Activated CD8-positive, alpha-beta T cell treated with anti-CD3 and anti-CD28 coated beads for 36 hours (primary cell): ENCODE measurements around the gene IP6K1. TPM values are rescaled to one million over a fixed set of nuclear protein-coding genes. Genes with fewer than 3 reads are reported as not detected.
"Not testable (repeated sequence)": the region's sequence is repeated elsewhere in the genome, so short reads cannot be mapped to it uniquely, and the experiment has no call there.

Source experiments
- ATAC-seq: fragments of 200-7000 bp; cut with Tn5 transposase; one replicate; pipeline ENCODE4 v1.10.0; 2021; ENCODE audit warnings: mild to moderate bottlenecking, moderate library complexity
- CTCF ChIA-PET: fragments of 350-600 bp; sonication (Branson Sonifier 250); formaldehyde crosslinking; loops from one replicate; lab custom pipeline; 2021; ENCODE audit warnings: antibody characterized with exemption; lab: Charles Lee
- POLR2A ChIA-PET: fragments of 350-600 bp; sonication (Branson Sonifier 250); formaldehyde crosslinking; loops from one replicate; lab custom pipeline; 2021; ENCODE audit warnings: antibody characterized with exemption; lab: Charles Lee
- DNase-seq: peaks from one replicate; pipeline ENCODE4 v3.0.0-alpha.2; 2020
- H3K27ac Mint-ChIP-seq: one replicate; pipeline ENCODE4 v1.8.0; 2021; ENCODE audit warnings: mild to moderate bottlenecking, mixed read lengths
- H3K27me3 Mint-ChIP-seq: one replicate; pipeline ENCODE4 v1.8.0; 2021; ENCODE audit warnings: mixed read lengths
- H3K36me3 Mint-ChIP-seq: one replicate; pipeline ENCODE4 v1.8.0; 2021; ENCODE audit warnings: low read depth, mixed read lengths
- H3K4me1 Mint-ChIP-seq: one replicate; pipeline ENCODE4 v1.8.0; 2021; ENCODE audit warnings: low read depth, mixed read lengths
- H3K4me3 Mint-ChIP-seq: one replicate; pipeline ENCODE4 v1.8.0; 2021; ENCODE audit warnings: mild to moderate bottlenecking, moderate library complexity, mixed read lengths
- H3K9me3 Mint-ChIP-seq: one replicate; pipeline ENCODE4 v1.8.0; 2021; ENCODE audit warnings: mixed read lengths
- intact Hi-C: fragments of 100-400 bp; cut with micrococcal nuclease; formaldehyde crosslinking; loops from one replicate; pipeline ENCODE4 v1.10.0; 2022
- total RNA-seq, 2 experiments: library from RNA; stranded (reverse); gene quantifications; one replicate each; pipeline ENCODE4 v1.2.3, GENCODE V29; 2021
- TF ChIP-seq, protein P1 (sequence below): fragments of 200-600 bp; IDR thresholded peaks from one replicate; pipeline ENCODE4 v1.8.0; 2022; ENCODE audit warnings: antibody characterized with exemption, mild to moderate bottlenecking

IP6K1 gene
- total RNA-seq, 2 experiments from 2014 or later: 23.5 to 24.2 TPM

DNA sequence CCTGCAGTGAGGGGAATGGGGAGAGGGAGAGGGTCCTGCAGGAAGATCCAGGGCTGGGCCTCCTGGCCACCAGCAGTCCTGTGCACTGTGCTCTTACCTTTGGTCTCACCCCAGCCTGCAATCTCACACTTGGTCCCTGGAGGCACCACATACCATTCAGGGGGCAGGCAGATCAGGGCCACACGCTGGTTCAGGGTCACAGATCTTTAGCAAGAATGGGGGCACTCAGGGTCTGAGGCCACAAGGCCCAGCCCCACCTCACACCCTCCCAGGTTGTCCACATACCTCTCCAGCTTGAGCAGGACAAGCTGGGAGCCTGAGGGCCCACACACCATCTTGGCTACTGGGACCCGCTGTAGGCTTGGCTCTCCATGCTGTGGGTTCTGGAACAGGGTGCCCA lies 101.9 kb downstream of the IP6K1 start:
- H3K9me3 Mint-ChIP-seq, H3K27me3 Mint-ChIP-seq, CTCF ChIA-PET: not testable (repeated sequence)

DNA sequence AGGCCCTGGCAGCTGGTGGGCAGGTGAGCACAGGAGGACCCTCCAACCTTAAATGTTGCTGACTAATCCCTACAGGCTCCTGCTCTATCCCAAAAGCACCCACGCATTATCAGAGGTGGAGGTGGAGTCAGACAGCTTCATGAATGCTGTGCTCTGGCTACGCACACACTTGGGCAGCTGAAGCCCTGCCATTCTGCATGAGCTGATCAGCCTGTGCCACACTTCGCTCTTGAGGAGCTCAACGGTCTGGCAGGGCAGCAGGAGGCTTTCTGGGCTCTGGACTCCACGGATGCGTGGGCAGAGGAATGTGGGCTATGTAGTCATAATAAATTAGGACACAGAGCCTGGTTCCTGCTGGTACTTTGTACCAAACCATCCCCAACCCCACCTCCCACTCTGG lies 103.2 kb downstream of the IP6K1 start:
- peaks cover 20% of the 10 kb centered on the region for H3K36me3 Mint-ChIP-seq
- no peaks in the 10 kb centered on the region for H3K27me3 Mint-ChIP-seq
- no peak for DNase-seq
- ChIA-PET CTCF (interaction anchor here (1.2 to 1.4 kb wide), 2 partner anchors 12 to 143 kb away, joined by 3 read pairs; no protein-coding TSS in a partner anchor), POLR2A (interaction anchor here (0.5 kb wide), 1 partner anchor 279 kb away, joined by 3 read pairs; no protein-coding TSS in a partner anchor)
- peaks cover 12% of the 10 kb centered on the region for H3K4me1 Mint-ChIP-seq
- H3K4me3 Mint-ChIP-seq: no peak overlapping the region
- no peak overlapping the region for H3K27ac Mint-ChIP-seq
- TF ChIP-seq, protein P1, sequence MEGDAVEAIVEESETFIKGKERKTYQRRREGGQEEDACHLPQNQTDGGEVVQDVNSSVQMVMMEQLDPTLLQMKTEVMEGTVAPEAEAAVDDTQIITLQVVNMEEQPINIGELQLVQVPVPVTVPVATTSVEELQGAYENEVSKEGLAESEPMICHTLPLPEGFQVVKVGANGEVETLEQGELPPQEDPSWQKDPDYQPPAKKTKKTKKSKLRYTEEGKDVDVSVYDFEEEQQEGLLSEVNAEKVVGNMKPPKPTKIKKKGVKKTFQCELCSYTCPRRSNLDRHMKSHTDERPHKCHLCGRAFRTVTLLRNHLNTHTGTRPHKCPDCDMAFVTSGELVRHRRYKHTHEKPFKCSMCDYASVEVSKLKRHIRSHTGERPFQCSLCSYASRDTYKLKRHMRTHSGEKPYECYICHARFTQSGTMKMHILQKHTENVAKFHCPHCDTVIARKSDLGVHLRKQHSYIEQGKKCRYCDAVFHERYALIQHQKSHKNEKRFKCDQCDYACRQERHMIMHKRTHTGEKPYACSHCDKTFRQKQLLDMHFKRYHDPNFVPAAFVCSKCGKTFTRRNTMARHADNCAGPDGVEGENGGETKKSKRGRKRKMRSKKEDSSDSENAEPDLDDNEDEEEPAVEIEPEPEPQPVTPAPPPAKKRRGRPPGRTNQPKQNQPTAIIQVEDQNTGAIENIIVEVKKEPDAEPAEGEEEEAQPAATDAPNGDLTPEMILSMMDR: no peak
- no peak for ATAC-seq
- intact Hi-C loops: no loop called here
- no peaks in the 10 kb centered on the region for H3K9me3 Mint-ChIP-seq

More for the DNA sequence above, 101.9 kb downstream of the IP6K1 start:
- H3K4me1 Mint-ChIP-seq, H3K27ac Mint-ChIP-seq, DNase-seq, POLR2A ChIA-PET, H3K4me3 Mint-ChIP-seq, intact Hi-C loops, ATAC-seq: not testable (repeated sequence)
- H3K36me3 Mint-ChIP-seq: peaks cover 19% of the 10 kb centered on the region

DNA sequence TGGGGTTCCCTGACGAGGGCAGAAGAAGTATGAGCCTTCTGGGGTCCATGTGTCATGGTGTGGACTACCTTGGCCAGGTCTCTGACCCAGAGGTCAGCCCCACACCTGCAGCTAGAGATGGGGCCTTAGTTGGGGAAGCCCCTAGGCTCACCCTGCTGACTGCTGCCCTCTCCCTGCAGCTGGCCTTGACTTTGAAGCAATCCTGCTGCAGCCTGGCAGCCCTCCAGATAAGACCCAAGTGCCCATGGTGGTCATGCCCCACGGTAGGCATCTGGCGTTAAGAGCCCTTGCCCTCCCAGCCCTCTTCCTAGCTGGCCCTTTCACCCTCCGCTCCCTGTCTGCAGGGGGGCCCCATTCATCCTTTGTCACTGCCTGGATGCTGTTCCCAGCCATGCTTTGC lies 104.8 kb downstream of the IP6K1 start:
- intact Hi-C loops: no loop called here
- Mint-ChIP-seq H3K27ac (no peak overlapping the region), H3K36me3 (peaks cover 29% of the 10 kb centered on the region), H3K4me1 (peaks cover 9% of the 10 kb centered on the region), H3K27me3 (no peaks in the 10 kb centered on the region), H3K9me3 (no peaks in the 10 kb centered on the region), H3K4me3 (no peak overlapping the region)
- POLR2A ChIA-PET: interaction anchor here (1.5 kb wide), 1 partner anchor 8 kb away, joined by 3 read pairs; no protein-coding TSS in a partner anchor
- no peak for DNase-seq
- CTCF ChIA-PET: interaction anchor here (1.1 kb wide), 1 partner anchor 142 kb away, joined by 4 read pairs; no protein-coding TSS in a partner anchor
- no peak for ATAC-seq
- TF ChIP-seq, protein P1: no peak

DNA sequence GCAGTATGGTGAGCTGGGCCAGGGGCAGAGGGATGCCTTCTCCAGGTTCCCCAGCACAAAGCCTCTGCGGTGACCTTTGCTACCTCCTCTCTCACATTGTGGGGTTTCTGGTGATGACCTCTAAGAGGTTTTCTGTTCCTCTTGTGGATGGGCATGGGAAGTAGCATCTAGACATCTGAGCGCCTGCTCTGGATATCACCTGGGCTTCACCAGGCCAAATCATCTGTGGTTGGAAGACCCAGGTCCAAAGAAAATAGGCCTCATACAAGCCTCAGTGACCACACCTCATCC lies 105.2 kb downstream of the IP6K1 start:
- Mint-ChIP-seq H3K27me3 (no peaks in the 10 kb centered on the region), H3K4me3 (no peak overlapping the region), H3K36me3 (peaks cover 30% of the 10 kb centered on the region), H3K27ac (no peak overlapping the region), H3K4me1 (peaks cover 11% of the 10 kb centered on the region), H3K9me3 (no peaks in the 10 kb centered on the region)
- TF ChIP-seq, protein P1: no peak
- intact Hi-C loops: no loop called here
- ChIA-PET CTCF (interaction anchor here (1.1 kb wide), 1 partner anchor 142 kb away, joined by 4 read pairs; no protein-coding TSS in a partner anchor), POLR2A (interaction anchor here (1.5 kb wide), 1 partner anchor 8 kb away, joined by 3 read pairs; no protein-coding TSS in a partner anchor)
- no peak for DNase-seq
- ATAC-seq: no peak

DNA sequence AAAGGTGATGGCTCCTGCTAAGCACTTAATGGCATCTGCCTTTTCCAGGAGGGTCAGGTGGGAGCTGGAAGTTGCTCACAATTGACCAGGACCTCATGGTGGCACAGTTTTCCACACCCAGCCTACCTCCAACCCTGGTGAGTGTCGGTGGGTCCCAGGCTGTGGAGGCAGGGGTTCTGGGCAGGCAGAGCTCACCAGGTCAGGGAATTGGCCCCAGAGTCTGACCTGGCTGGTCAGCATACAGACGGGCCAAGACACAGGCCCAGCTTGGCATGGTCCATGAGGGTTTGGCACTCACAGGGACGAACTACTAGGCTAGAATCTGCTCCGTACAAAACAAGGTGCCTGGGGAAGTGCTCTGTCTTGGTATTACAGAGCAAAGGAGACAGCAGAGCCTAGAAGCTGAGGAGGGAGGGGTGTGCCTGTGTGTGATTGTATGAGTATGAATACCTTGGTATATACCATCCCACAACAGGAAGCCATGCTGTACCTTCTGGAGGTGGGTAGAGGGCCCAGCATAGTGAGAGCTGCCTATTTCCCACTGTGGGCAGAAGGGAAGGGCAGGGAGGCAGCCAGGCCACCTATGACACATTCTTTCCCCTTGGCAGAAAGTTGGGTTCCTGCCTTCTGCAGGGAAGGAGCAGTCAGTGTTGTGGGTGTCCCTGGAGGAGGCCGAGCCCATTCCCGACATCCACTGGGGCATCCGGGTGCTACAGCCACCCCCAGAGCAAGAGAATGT lies 105.7 kb downstream of the IP6K1 start:
- no peak overlapping the region for H3K4me3 Mint-ChIP-seq
- H3K27me3 Mint-ChIP-seq: no peaks in the 10 kb centered on the region
- intact Hi-C loops: no loop called here
- H3K4me1 Mint-ChIP-seq: peaks cover 15% of the 10 kb centered on the region
- CTCF ChIA-PET: interaction anchor here (1.1 to 1.6 kb wide), 2 partner anchors 140 to 141 kb away, joined by 4 to 5 read pairs; no protein-coding TSS in a partner anchor
- H3K36me3 Mint-ChIP-seq: peaks cover 34% of the 10 kb centered on the region
- H3K9me3 Mint-ChIP-seq: no peaks in the 10 kb centered on the region
- POLR2A ChIA-PET: interaction anchor here (1.5 kb wide), 1 partner anchor 7 kb away, joined by 3 read pairs; no protein-coding TSS in a partner anchor
- DNase-seq: no peak
- TF ChIP-seq, protein P1: no peak
- no peak overlapping the region for H3K27ac Mint-ChIP-seq
- ATAC-seq: no peak
